ENCODE data around the gene PRKCH. TPM values are rescaled to one million over a fixed set of nuclear protein-coding genes. Genes with fewer than 3 reads are reported as not detected.

Gene PRKCH
- total and polyA plus RNA-seq, 2 of the 13 experiments (the other 11 are each of a cell fraction or from before 2014, with no cell fraction given) = 0.48 to 1.3 TPM

DNA sequence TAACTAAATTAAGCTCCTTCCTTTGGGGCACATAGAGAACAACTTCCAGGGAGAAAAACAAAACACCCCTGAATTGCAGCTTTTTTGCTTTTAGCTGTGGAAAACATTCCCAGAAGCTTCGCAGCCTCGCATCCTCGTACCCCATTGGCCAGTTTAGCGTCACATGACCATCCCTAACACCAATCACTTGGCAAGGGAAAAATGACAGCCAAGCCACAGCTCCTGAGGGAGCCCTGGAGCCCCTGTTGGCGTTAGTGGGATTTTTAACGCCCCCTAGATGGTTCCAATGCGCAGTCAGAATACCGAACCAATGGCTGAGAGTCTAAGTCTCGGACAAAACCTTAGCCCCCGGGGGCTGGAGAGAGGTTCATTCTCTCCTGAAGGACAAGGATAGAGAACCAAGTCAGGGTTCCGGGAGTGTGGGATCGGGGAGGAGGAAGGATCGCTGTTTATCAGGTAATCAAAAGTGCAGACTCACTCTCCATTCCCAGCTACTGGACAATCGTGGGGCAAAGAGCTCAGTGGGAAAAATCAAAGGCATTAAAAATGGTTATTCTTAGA, 238.3 kb downstream of the PRKCH start (continued):
- TF ChIP-seq, protein P1, sequence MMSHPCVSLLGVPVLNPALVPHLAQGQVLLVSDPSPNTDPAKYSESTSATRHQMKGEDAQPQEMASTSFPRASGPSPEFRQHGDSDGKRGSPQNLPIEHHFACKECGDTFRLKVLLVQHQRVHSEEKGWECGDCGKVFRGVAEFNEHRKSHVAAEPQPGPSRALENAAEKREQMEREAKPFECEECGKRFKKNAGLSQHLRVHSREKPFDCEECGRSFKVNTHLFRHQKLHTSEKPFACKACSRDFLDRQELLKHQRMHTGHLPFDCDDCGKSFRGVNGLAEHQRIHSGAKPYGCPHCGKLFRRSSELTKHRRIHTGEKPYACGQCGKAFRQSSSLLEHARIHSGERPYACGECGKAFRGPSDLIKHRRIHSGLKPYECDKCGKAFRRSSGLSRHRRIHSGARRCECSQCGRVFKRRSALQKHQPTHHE (CRISPR knock-in tag; IDR thresholded peaks at IDR 0.05; ENCODE audit: borderline replicate concordance) = no peak
- TF ChIP-seq NCOA1 (CRISPR knock-in tag; IDR thresholded peaks at IDR 0.05) (no peak), SRSF4 (IDR thresholded peaks at IDR 0.05; ENCODE audit: low read depth, low read length, poor library complexity, severe bottlenecking) (no peak), KDM5A (IDR thresholded peaks at IDR 0.05; ENCODE audit: borderline replicate concordance, low read length) (no peak), ZSCAN12 (CRISPR knock-in tag; IDR thresholded peaks at IDR 0.05) (no peak), ZNF878 (CRISPR knock-in tag; IDR thresholded peaks at IDR 0.05) (no peak), ZNF564 (CRISPR knock-in tag; IDR thresholded peaks at IDR 0.05) (no peak), ZNF432 (CRISPR knock-in tag; IDR thresholded peaks at IDR 0.05; ENCODE audit: borderline replicate concordance) (no peak), ZC3H13 (CRISPR knock-in tag; IDR thresholded peaks at IDR 0.05) (no peak), KLF13 (CRISPR knock-in tag; IDR thresholded peaks at IDR 0.05) (no peak), GATA4 (IDR thresholded peaks at IDR 0.05; ENCODE audit: borderline replicate concordance, low read depth) (no peak), TCF12 (IDR thresholded peaks at IDR 0.05) (no peak), TCF12 (CRISPR knock-in tag; IDR thresholded peaks at IDR 0.05) (no peak), JUND (CRISPR knock-in tag; IDR thresholded peaks at IDR 0.05) (0 out of 2 replicates have a peak, but pooled peaks have one; percentile 26), MTF2 (CRISPR knock-in tag; IDR thresholded peaks at IDR 0.05; ENCODE audit: borderline replicate concordance) (no peak), RBAK (CRISPR knock-in tag; IDR thresholded peaks at IDR 0.05) (no peak), CREM (IDR thresholded peaks at IDR 0.05) (peak; percentile 51; the same call in 1 of the 2 replicates), CREM (CRISPR knock-in tag; IDR thresholded peaks at IDR 0.05) (no peak)
- TF ChIP-seq, protein P2, sequence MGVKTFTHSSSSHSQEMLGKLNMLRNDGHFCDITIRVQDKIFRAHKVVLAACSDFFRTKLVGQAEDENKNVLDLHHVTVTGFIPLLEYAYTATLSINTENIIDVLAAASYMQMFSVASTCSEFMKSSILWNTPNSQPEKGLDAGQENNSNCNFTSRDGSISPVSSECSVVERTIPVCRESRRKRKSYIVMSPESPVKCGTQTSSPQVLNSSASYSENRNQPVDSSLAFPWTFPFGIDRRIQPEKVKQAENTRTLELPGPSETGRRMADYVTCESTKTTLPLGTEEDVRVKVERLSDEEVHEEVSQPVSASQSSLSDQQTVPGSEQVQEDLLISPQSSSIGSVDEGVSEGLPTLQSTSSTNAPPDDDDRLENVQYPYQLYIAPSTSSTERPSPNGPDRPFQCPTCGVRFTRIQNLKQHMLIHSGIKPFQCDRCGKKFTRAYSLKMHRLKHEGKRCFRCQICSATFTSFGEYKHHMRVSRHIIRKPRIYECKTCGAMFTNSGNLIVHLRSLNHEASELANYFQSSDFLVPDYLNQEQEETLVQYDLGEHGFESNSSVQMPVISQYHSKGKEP (CRISPR knock-in tag; IDR thresholded peaks at IDR 0.05) = no peak
- TF ChIP-seq, protein P3, sequence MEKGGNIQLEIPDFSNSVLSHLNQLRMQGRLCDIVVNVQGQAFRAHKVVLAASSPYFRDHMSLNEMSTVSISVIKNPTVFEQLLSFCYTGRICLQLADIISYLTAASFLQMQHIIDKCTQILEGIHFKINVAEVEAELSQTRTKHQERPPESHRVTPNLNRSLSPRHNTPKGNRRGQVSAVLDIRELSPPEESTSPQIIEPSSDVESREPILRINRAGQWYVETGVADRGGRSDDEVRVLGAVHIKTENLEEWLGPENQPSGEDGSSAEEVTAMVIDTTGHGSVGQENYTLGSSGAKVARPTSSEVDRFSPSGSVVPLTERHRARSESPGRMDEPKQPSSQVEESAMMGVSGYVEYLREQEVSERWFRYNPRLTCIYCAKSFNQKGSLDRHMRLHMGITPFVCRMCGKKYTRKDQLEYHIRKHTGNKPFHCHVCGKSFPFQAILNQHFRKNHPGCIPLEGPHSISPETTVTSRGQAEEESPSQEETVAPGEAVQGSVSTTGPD (CRISPR knock-in tag; IDR thresholded peaks at IDR 0.05) = no peak
- TF ChIP-seq, protein P4, sequence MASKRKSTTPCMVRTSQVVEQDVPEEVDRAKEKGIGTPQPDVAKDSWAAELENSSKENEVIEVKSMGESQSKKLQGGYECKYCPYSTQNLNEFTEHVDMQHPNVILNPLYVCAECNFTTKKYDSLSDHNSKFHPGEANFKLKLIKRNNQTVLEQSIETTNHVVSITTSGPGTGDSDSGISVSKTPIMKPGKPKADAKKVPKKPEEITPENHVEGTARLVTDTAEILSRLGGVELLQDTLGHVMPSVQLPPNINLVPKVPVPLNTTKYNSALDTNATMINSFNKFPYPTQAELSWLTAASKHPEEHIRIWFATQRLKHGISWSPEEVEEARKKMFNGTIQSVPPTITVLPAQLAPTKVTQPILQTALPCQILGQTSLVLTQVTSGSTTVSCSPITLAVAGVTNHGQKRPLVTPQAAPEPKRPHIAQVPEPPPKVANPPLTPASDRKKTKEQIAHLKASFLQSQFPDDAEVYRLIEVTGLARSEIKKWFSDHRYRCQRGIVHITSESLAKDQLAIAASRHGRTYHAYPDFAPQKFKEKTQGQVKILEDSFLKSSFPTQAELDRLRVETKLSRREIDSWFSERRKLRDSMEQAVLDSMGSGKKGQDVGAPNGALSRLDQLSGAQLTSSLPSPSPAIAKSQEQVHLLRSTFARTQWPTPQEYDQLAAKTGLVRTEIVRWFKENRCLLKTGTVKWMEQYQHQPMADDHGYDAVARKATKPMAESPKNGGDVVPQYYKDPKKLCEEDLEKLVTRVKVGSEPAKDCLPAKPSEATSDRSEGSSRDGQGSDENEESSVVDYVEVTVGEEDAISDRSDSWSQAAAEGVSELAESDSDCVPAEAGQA (IDR thresholded peaks at IDR 0.05; ENCODE audit: low read depth) = no peak
- TF ChIP-seq, protein P4 (CRISPR knock-in tag; IDR thresholded peaks at IDR 0.05; ENCODE audit: borderline replicate concordance) = no peak
